GM12872 (cell line): ENCODE results near the gene RAPGEF6.

Experiments
- CTCF ChIP-seq: IDR thresholded peaks from 3 replicates; pipeline ENCODE4 v1.5.1; 2011; ENCODE audit warnings: low read depth, mild to moderate bottlenecking, low read length, moderate library complexity; ENCODE audit not compliant: insufficient read depth

The RAPGEF6 gene

GRCh38 chr5:131482617-131483016 is 152.4 kb downstream of the RAPGEF6 start:
- TF ChIP-seq CTCF = no peak

GRCh38 chr5:131481569-131481968 is 153.5 kb downstream of the RAPGEF6 start:
- TF ChIP-seq CTCF = no peak

- TF ChIP-seq CTCF = no peak
Observed at GRCh38 chr5:131475541-131475941, 159.5 kb downstream of the RAPGEF6 start.

GRCh38 chr5:131473731-131474130 is 161.3 kb downstream of the RAPGEF6 start:
- TF ChIP-seq CTCF = no peak

- TF ChIP-seq CTCF = no peak
Observed at GRCh38 chr5:131466171-131466766, 168.8 kb downstream of the RAPGEF6 start.

- no peak for TF ChIP-seq CTCF
Observed at GRCh38 chr5:131463656-131464055, 171.4 kb downstream of the RAPGEF6 start.

GRCh38 chr5:131462454-131462853 is 172.6 kb downstream of the RAPGEF6 start:
- no peak for TF ChIP-seq CTCF
